Sigmoid colon (tissue), 7 donors: Measurements from ENCODE around the gene TEX264. TPM values are rescaled to one million over a fixed set of nuclear protein-coding genes. Genes with fewer than 3 reads are reported as not detected.

ENCODE experiments used
- DNase-seq: peaks from one replicate; pipeline ENCODE4 v3.0.0-alpha.2; 2019
- H3K27ac ChIP-seq, 4 donors: fragments of 200-600 bp; sonication (generic); one replicate each; pipeline ENCODE4 v1.5.1; 2016 to 2019; ENCODE audit warnings: mild to moderate bottlenecking in 1 of 4
- H3K27me3 ChIP-seq, 3 donors: fragments of 200-600 bp; sonication (generic); one replicate each; pipeline ENCODE4 v1.5.1; 2019; ENCODE audit warnings: mild to moderate bottlenecking in 1 of 3
- H3K36me3 ChIP-seq, 4 donors: fragments of 200-600 bp; sonication (generic); one replicate each; pipeline ENCODE4 v1.5.1; 2016 to 2019
- H3K4me1 ChIP-seq, 4 donors: fragments of 200-600 bp; sonication (generic); one replicate each; pipeline ENCODE4 v1.5.1; 2017 to 2019
- H3K4me3 ChIP-seq, 4 donors: fragments of 200-600 bp; sonication (generic); one replicate each; pipeline ENCODE4 v1.5.1; 2017 to 2019; ENCODE audit warnings: mild to moderate bottlenecking in 2 of 4, moderate library complexity in 1 of 4
- H3K9me3 ChIP-seq, 4 donors: fragments of 200-600 bp in 3 of 4; sonication (generic) in 3 of 4; one replicate each; pipeline versions ENCODE4 v1.5.1 to v1.6.1; 2013 to 2019
- EP300 ChIP-seq, 4 donors: sonication (generic); formaldehyde crosslinking; IDR thresholded peaks; one replicate each; pipeline ENCODE4 v1.6.1; 2017; ENCODE audit warnings: antibody characterized with exemption in 4 of 4
- POLR2A ChIP-seq, 2 donors: fragments of 450-650 bp; IDR thresholded peaks; one replicate each; pipeline ENCODE4 v1.6.1; 2016; ENCODE audit warnings: antibody characterized with exemption in 2 of 2, mild to moderate bottlenecking in 2 of 2, moderate library complexity in 2 of 2
- POLR2AphosphoS5 ChIP-seq, 4 donors: sonication (generic); formaldehyde crosslinking; IDR thresholded peaks; one replicate each; pipeline ENCODE4 v1.6.1; 2017; ENCODE audit warnings: antibody characterized with exemption in 4 of 4
- WGBS, 2 donors: extraction: QIAGEN DNeasy Blood & Tissue Kit; methylation state at CpG; one replicate each; pipeline ENCODE4 v1.1.7; 2013; 5-methylcytosine and 5-hydroxymethylcytosine counted together
- intact Hi-C: fragments of 100-400 bp; cut with DNase I; formaldehyde crosslinking; loops from one replicate; pipeline ENCODE4 v1.15.1; 2023
- polyA plus RNA-seq, 3 donors: library from polyadenylated mRNA; stranded (reverse); fragments of 200-250 nt; gene quantifications; one replicate each; pipeline ENCODE4 v1.2.3, GENCODE V29; 2013
- total RNA-seq, 4 donors: library from RNA; depleted of rRNA; stranded (reverse); fragments of >200 nt; gene quantifications; one replicate each; pipeline ENCODE4 v1.1.0, GENCODE V29; 2016
- TF ChIP-seq, protein P1 (sequence below), 4 experiments: fragments of 450-650 bp in 3 of 4; fragments of 200-600 bp in 1 of 4; IDR thresholded peaks; one replicate each; pipeline ENCODE4 v1.5.1; 2016 to 2019; ENCODE audit warnings: antibody characterized with exemption in 4 of 4, mild to moderate bottlenecking in 3 of 4, moderate library complexity in 2 of 4
- donor health status: healthy with polysubstance abuse.
- donor health status: Bipolar disorder and iron deficiency.
- donor health status: healthy.

TEX264 gene
- total and polyA plus RNA-seq, 7 donors: 23.4 to 79.7 (median 69.3) TPM

DNA sequence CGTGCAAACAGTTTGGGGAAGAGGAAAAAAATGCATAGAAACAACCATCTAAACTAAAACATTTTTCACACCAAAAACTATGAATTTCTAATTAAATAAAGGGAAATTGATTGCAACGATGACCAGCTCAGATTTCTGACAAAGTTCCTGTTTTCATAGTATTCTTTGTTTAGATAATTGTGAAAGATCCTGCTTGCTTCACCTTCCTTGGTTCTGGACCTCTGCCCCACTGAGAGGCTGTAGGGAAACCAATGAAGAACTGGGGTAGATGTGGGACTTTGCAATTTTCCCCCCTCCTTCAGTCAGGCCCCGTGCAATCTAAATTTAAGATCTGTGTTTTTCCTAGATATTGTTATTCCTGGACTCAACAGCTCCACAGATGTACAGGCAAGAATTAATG lies 13.8 kb upstream of the TEX264 start:
- H3K9me3 ChIP-seq: no peaks in the 10 kb centered on the region
- no peak for DNase-seq
- H3K4me3 ChIP-seq: no peak overlapping the region
- peaks cover 0 to 77% (median 30%) of the 10 kb centered on the region in 4 donors for H3K36me3 ChIP-seq
- TF ChIP-seq, protein P1, sequence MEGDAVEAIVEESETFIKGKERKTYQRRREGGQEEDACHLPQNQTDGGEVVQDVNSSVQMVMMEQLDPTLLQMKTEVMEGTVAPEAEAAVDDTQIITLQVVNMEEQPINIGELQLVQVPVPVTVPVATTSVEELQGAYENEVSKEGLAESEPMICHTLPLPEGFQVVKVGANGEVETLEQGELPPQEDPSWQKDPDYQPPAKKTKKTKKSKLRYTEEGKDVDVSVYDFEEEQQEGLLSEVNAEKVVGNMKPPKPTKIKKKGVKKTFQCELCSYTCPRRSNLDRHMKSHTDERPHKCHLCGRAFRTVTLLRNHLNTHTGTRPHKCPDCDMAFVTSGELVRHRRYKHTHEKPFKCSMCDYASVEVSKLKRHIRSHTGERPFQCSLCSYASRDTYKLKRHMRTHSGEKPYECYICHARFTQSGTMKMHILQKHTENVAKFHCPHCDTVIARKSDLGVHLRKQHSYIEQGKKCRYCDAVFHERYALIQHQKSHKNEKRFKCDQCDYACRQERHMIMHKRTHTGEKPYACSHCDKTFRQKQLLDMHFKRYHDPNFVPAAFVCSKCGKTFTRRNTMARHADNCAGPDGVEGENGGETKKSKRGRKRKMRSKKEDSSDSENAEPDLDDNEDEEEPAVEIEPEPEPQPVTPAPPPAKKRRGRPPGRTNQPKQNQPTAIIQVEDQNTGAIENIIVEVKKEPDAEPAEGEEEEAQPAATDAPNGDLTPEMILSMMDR (IDR thresholded peaks at IDR 0.05): no peak
- TF ChIP-seq POLR2AphosphoS5 (IDR thresholded peaks at IDR 0.05): no peak
- no peak for TF ChIP-seq EP300 (IDR thresholded peaks at IDR 0.05)
- no peak for TF ChIP-seq POLR2A (IDR thresholded peaks at IDR 0.05)
- intact Hi-C loops: no loop called here
- H3K4me1 ChIP-seq: no peaks in the 10 kb centered on the region
- no peak overlapping the region for H3K27ac ChIP-seq
- 90 to 92% methylated on average over 3 of the region's 3 CpGs for WGBS, 2 donors
- no peaks in the 10 kb centered on the region for H3K27me3 ChIP-seq

GRCh38 chr3:51659942-51660341 lies 11.1 kb upstream of the TEX264 start:
- WGBS, 2 donors: 90 to 94% methylated on average over 9 of the region's 9 CpGs
- Histone ChIP-seq H3K27me3 (no peaks in the 10 kb centered on the region), H3K9me3 (no peaks in the 10 kb centered on the region), H3K4me3 (no peak overlapping the region), H3K4me1 (no peaks in the 10 kb centered on the region), H3K36me3 (peaks cover 6 to 86% (median 40%) of the 10 kb centered on the region in 4 donors), H3K27ac (no peak overlapping the region)
- intact Hi-C loops: loop anchor here (10.0 kb wide), 1 partner anchor 125 kb away; the partner anchor contains the start of gene RAD54L2
- TF ChIP-seq, protein P1 (IDR thresholded peaks at IDR 0.05): no peak
- TF ChIP-seq POLR2A (IDR thresholded peaks at IDR 0.05) (no peak), POLR2AphosphoS5 (IDR thresholded peaks at IDR 0.05) (no peak), EP300 (IDR thresholded peaks at IDR 0.05) (no peak)
- DNase-seq: no peak

GRCh38 chr3:51662456-51662855 lies 8.6 kb upstream of the TEX264 start:
- intact Hi-C loops: loop anchor here (10.0 kb wide), 1 partner anchor 128 kb away; the partner anchor contains the start of gene RAD54L2

GRCh38 chr3:51668756-51669155 lies 2.3 kb upstream of the TEX264 start:
- no peaks in the 10 kb centered on the region for H3K27me3 ChIP-seq
- no peaks in the 10 kb centered on the region for H3K9me3 ChIP-seq
- peaks cover 0 to 34% (median 23%) of the 10 kb centered on the region in 4 donors for H3K4me1 ChIP-seq
- WGBS, 2 donors: 95 to 97% methylated on average over 1 of the region's 1 CpG
- H3K4me3 ChIP-seq: no peak overlapping the region
- DNase-seq: no peak
- intact Hi-C loops: loop anchor here (1.0 to 10.0 kb wide), 3 partner anchors 46 to 166 kb away; partner anchors contain the start of gene RAD54L2
- peaks cover 0 to under 1% (median 0%) of the 10 kb centered on the region in 4 donors for H3K36me3 ChIP-seq
- H3K27ac ChIP-seq: no peak overlapping the region
- TF ChIP-seq, protein P1 (IDR thresholded peaks at IDR 0.05): no peak
- TF ChIP-seq POLR2AphosphoS5 (IDR thresholded peaks at IDR 0.05): no peak
- no peak for TF ChIP-seq EP300 (IDR thresholded peaks at IDR 0.05)
- no peak for TF ChIP-seq POLR2A (IDR thresholded peaks at IDR 0.05)

More at GRCh38 chr3:51662456-51662855, 8.6 kb upstream of the TEX264 start:
- Histone ChIP-seq H3K4me3 (no peak overlapping the region), H3K27ac (no peak overlapping the region), H3K4me1 (no peaks in the 10 kb centered on the region), H3K36me3 (peaks cover 6 to 62% (median 31%) of the 10 kb centered on the region in 4 donors), H3K9me3 (no peaks in the 10 kb centered on the region), H3K27me3 (no peaks in the 10 kb centered on the region)
- 96% methylated on average over 14 of the region's 14 CpGs for WGBS, 2 donors
- TF ChIP-seq EP300 (IDR thresholded peaks at IDR 0.05): no peak
- DNase-seq: no peak

GRCh38 chr3:51669241-51670052 lies 1.6 kb upstream of the TEX264 start:
- peak; percentile 90 for DNase-seq
- H3K4me3 ChIP-seq: no peak overlapping the region
- no peaks in the 10 kb centered on the region for H3K9me3 ChIP-seq
- WGBS, 2 donors: 34 to 44% methylated on average over 9 of the region's 9 CpGs
- peak overlapping the region in 1 of 4 donors; percentile 18 for H3K27ac ChIP-seq
- peaks cover 0 to 4% (median 0%) of the 10 kb centered on the region in 4 donors for H3K36me3 ChIP-seq
- H3K27me3 ChIP-seq: no peaks in the 10 kb centered on the region
- TF ChIP-seq POLR2AphosphoS5 (IDR thresholded peaks at IDR 0.05) (peak in 1 of 4 donors; percentile 11), EP300 (IDR thresholded peaks at IDR 0.05) (no peak), POLR2A (IDR thresholded peaks at IDR 0.05) (no peak)
- TF ChIP-seq, protein P1 (IDR thresholded peaks at IDR 0.05): peak; percentile 85 to 96 (median 91)
- intact Hi-C loops: loop anchor here (1.0 to 10.0 kb wide), 5 partner anchors 47 to 788 kb away; partner anchors contain the start of genes MANF, NISCH and RAD54L2
- peaks cover 0 to 40% (median 27%) of the 10 kb centered on the region in 4 donors for H3K4me1 ChIP-seq
